NCI-H1105 treated with DMSO at 0.1 percent for 48 hours (cell line): ENCODE results near the gene RAD21L1.

Experiments used
- DNase-seq: peaks from one replicate; lab custom pipeline; 2025; lab: John Stamatoyannopoulos, UW

The RAD21L1 gene

GRCh38 chr20:1225783-1226654, at the start of gene RAD21L1:
RAD21L1 (plus strand) TSS chr20:1226044; CDS start chr20:1228454, 2,410 bp downstream.
- peak; percentile 64 for DNase-seq

- no peak for DNase-seq
Observed at GRCh38 chr20:1177680-1178079, 48.2 kb upstream of the RAD21L1 start.

GRCh38 chr20:1178103-1178502, 47.7 kb upstream of the RAD21L1 start:
- DNase-seq: no peak

- no peak for DNase-seq
Observed at GRCh38 chr20:1178623-1179022, 47.2 kb upstream of the RAD21L1 start.

- DNase-seq: no peak
Observed at GRCh38 chr20:1180949-1181348, 44.9 kb upstream of the RAD21L1 start.

GRCh38 chr20:1182106-1182505, 43.7 kb upstream of the RAD21L1 start:
- DNase-seq: no peak

GRCh38 chr20:1183153-1183552, 42.7 kb upstream of the RAD21L1 start:
- no peak for DNase-seq

- no peak for DNase-seq
Observed at GRCh38 chr20:1184260-1184637, 41.6 kb upstream of the RAD21L1 start.

- peak; percentile 3 for DNase-seq
Observed at GRCh38 chr20:1184638-1185315, 41.1 kb upstream of the RAD21L1 start, which contains the start of gene TMEM74B. TMEM74B (minus strand) TSS chr20:1184981; CDS start chr20:1183801, 1,180 bp downstream.

GRCh38 chr20:1185316-1185741, 40.5 kb upstream of the RAD21L1 start:
- DNase-seq: peak; percentile 44

- peak; percentile 44 for DNase-seq
Observed at GRCh38 chr20:1185790-1186334, 40.0 kb upstream of the RAD21L1 start.

- no peak for DNase-seq
Observed at GRCh38 chr20:1186367-1186991, 39.4 kb upstream of the RAD21L1 start.

GRCh38 chr20:1187605-1188171, 38.2 kb upstream of the RAD21L1 start:
- DNase-seq: no peak

- no peak for DNase-seq
Observed at GRCh38 chr20:1188347-1188746, 37.5 kb upstream of the RAD21L1 start.

GRCh38 chr20:1189827-1190226, 36.0 kb upstream of the RAD21L1 start:
- no peak for DNase-seq

- DNase-seq: no peak
Observed at GRCh38 chr20:1190847-1191246, 35.0 kb upstream of the RAD21L1 start.

- DNase-seq: no peak
Observed at GRCh38 chr20:1191299-1191698, 34.5 kb upstream of the RAD21L1 start.

GRCh38 chr20:1195226-1195625, 30.6 kb upstream of the RAD21L1 start:
- DNase-seq: no peak

GRCh38 chr20:1196634-1197033, 29.2 kb upstream of the RAD21L1 start:
- no peak for DNase-seq

GRCh38 chr20:1197801-1198200, 28.0 kb upstream of the RAD21L1 start:
- no peak for DNase-seq

- no peak for DNase-seq
Observed at GRCh38 chr20:1198751-1199150, 27.1 kb upstream of the RAD21L1 start.
